Mammary epithelial cell (primary cell): ENCODE results near the gene CCDC177.

Experiments used
- EZH2 ChIP-seq: IDR thresholded peaks from 2 replicates; pipeline ENCODE4 v1.6.1; 2012; ENCODE audit warnings: low read length, inconsistent platforms, borderline replicate concordance
- TF ChIP-seq, protein P1 (sequence below), 2 donors: IDR thresholded peaks in 1 of 2; conservative IDR thresholded peaks in 1 of 2; 2 replicates each; pipeline ENCODE4 v1.5.1; 2011 to 2012; ENCODE audit warnings: inconsistent platforms in 2 of 2, low read length in 2 of 2, mild to moderate bottlenecking in 2 of 2, control low read depth in 1 of 2, low read depth in 1 of 2; ENCODE audit not compliant: insufficient read depth in 1 of 2; ENCODE audit errors: extremely low read depth in 1 of 2

DNA sequence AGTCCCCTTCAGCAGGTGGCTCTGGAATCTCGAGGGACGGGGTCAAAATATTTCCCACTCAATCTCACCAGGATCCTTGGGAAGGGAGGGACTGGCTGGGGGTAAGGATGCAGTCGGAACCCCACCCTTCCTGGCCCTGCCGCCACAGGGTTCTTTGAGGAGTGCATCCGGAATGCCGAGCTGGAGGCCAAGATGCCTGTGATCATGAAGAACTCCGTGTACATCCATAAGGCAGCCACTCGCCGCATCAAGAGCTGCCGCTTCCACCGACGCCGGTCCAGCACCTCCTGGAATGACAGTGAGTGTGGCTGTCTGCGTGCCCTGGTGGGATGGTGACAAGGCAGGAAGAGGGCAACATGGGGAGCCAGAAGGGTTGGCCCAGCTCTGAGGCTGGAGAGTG lies 47.0 kb downstream of the CCDC177 start:
- TF ChIP-seq, protein P1, sequence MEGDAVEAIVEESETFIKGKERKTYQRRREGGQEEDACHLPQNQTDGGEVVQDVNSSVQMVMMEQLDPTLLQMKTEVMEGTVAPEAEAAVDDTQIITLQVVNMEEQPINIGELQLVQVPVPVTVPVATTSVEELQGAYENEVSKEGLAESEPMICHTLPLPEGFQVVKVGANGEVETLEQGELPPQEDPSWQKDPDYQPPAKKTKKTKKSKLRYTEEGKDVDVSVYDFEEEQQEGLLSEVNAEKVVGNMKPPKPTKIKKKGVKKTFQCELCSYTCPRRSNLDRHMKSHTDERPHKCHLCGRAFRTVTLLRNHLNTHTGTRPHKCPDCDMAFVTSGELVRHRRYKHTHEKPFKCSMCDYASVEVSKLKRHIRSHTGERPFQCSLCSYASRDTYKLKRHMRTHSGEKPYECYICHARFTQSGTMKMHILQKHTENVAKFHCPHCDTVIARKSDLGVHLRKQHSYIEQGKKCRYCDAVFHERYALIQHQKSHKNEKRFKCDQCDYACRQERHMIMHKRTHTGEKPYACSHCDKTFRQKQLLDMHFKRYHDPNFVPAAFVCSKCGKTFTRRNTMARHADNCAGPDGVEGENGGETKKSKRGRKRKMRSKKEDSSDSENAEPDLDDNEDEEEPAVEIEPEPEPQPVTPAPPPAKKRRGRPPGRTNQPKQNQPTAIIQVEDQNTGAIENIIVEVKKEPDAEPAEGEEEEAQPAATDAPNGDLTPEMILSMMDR (conservative IDR thresholded peaks at IDR 0.05 in 1 of 2, IDR thresholded peaks at IDR 0.05 in 1 of 2; ENCODE audit: extremely low read depth in 1 of 2, insufficient read depth in 1 of 2, low read depth in 1 of 2, low read length in 2 of 2): no peak
- no peak for TF ChIP-seq EZH2
